ENCODE data around the gene TWSG1.

TWSG1 gene

DNA sequence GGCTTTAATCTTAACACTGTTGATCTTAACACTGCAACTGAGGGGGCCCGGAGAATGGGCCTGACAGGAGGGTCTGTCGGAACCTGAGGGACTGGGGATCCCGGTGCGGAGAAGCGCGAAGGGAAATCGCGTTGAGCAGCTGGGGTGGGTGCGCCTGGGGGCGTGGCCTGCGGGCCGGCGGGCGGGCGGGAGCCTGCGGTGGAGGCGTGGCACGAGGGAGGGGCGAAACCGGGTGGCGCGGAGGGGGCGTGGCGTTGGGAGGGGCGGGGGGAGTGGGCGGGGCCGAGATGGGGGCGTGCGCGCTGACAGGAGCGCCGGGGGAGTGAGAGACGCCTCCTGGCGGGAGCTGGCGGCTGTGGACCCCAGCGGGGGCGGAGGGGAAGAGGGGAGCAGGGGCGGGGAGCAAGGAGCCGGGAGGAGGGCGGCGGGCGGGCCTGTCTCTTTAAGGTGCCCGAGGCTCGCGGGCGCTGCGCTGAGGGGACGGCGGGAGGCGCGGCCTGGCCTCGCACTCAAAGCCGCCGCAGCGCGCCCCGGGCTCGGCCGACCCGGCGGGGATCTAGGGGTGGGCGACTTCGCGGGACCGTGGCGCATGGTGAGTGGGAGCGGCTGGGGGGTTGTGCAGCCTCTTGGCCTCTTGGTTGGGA lies at the start of gene TWSG1:
Gene TWSG1, plus strand, starts transcription at position 445 of the 644 bp plus-strand sequence. CDS start 2,457 bp downstream, outside the sequence.
- peak; percentile 85 to 86 for DNase-seq (ENCODE audit: low read depth in 2 of 2)

DNA sequence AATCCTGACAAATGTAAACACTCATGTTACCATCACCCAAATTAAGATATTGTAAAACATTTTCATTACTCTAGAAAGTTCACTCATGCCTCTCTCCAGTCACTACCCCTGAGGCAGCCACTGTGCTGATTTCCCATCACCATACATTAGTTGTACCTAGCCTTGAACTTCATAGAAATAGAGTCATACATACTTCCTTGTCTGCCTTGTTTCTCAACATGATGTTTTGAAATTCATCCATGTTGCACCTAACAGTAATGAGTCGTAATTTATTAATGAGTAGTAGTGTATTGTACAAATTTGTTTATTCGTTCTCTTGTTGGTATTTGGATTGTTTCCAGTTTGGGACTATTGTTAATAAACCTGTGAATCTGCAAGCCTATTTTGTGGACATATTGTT lies 49.0 kb upstream of the TWSG1 start:
- no peak for DNase-seq (ENCODE audit: low read depth in 2 of 2)

DNA sequence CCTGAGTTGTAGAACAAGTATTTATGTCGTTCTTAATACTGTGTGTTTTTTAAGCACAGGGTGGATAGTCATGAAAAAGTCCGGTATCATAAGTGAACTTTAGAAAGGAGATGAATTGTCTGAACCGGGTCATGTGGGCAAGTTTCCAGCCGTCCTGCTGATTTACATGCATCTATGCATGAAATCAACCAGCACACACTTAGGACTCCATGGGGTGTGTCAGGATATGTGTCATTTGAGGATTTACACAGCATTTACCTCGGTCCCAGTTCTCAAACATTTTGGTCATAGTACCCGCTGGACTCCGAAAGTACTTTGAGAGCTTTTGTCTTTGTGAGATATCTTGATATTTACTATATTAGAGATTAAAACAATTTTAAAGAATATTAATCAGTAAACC lies 47.5 kb upstream of the TWSG1 start:
- no peak for DNase-seq (ENCODE audit: low read depth in 2 of 2)

DNA sequence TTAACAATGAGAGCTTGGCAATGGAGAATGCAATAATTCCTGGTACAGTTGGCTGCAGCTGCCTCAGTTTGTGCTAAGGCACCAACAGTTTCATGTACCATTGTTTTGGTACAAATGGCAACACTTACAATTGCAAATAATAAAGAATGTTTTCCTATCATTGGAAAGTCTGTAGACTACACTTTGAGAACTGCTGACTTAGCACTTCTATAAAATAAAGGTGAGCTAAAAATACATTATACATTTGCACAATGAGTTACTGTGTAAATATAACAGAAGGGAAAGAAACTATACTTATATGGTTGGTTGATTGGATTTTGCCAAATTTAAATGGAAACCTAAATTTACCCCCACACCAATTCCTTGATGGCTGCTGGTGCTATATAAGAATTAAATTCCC lies 44.9 kb upstream of the TWSG1 start:
- DNase-seq (ENCODE audit: low read depth in 2 of 2): no peak

DNA sequence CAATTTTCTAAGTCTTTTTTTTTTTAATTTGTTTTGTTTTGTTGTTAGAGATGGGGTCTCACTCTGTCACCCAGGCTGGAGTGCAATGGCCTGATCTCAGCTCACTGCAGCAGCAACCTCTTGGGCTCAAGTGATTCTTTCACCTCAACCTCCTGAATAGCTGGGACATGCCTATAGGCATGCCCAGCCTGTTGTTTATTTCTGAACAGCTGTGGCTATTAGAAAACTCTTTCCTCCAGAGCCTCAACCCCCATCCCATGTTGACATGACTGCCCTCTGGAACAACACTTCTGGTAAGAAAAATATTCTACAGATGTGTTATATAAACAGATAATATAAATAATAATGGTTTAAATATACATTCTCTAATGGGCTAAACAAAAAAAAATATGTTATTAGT lies 44.4 kb upstream of the TWSG1 start:
- DNase-seq (ENCODE audit: low read depth in 2 of 2): no peak

DNA sequence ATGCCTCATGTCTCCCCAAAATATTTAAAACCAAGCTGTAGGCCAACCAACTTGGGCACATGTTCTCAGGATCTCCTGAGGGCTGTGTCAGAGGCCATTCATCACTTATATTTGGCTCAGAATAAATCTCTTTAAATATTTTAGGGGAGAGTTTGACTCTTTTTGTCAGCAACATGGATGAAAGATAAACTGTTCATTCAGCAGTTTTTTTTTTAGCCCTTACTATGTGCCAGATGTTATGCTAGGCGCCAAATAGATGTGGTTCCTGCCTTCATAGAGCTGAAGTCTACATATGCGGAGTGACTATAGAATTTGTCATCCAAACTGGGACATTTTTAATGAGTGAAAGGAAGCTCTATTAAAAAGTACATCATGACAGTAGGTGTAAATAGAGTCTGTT lies 42.5 kb upstream of the TWSG1 start:
- no peak for DNase-seq (ENCODE audit: low read depth in 2 of 2)

DNA sequence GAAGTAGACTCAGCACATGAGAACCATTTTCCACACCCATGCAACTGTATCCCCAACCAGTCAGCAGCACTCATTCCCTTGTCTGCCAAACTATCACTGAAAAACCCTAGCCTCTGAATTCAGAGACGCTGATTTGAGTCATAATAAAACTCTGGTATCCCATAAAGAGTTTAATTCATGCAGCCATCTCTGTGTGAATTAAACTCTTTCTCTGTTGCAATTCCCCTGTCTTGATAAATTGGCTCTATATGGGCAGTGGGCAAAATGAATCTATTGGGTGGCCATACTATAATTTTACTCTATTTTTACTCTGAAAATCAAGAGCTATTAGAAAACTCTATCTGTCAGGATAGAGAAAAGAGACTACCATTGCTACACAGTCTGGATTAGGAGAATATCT lies 40.6 kb upstream of the TWSG1 start:
- DNase-seq (ENCODE audit: low read depth in 2 of 2): no peak

DNA sequence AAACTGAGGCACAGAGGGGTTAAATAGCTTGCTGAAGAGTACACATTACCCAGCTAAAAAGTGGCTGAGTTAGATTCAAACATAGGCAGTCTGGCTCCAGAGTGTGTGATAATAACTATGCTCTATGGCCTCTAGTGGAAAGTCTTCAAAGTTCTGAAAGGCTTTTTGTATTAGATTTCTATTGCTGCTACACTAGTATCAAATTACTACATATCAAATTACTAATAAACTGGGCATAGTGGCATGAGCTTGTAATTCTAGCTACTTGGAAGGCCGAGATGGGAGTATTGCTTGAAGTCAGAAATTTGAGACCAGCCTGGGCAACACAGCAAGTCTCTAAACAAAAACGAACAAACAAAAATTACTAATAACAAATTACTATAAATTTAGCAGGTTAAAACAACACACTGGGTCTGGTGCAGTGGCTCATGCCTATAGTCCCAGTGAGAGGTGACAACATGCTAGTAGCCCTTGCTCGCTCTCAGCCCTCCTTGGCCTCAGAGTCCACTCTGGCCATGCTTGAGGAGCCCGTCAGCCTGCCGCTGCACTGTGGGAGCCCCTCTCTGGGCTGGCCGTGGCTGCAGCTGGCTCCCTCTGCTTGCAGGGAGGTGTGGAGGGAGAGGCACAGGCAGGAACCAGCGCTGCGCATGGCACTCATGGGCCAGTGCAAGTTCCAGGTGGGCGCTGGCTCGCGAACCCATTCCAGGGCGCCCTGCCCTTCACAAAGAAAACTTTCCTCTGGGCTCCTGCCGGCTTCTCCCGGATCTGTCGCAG lies 38.2 kb upstream of the TWSG1 start:
- DNase-seq (ENCODE audit: low read depth in 2 of 2): no peak

DNA sequence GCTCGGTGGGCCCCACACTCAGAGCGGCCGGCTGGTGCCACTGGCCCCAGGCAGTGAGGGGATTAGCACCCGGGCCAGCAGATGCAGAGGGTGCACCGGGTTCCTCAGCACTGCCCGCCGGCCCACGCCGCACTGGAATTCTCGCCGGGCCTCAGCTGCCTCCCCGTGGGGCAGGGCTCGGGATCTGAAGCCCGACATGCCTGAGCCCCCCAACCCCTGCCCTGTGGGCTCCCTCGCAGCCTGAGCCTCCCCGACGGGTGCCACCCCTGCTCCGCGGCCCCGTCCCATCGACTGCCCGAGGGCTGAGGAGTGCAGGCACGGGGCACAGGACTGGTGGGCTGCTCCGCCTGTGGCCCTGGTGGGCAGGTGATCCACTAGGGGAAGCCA lies 37.6 kb upstream of the TWSG1 start:
- no peak for DNase-seq (ENCODE audit: low read depth in 2 of 2)

DNA sequence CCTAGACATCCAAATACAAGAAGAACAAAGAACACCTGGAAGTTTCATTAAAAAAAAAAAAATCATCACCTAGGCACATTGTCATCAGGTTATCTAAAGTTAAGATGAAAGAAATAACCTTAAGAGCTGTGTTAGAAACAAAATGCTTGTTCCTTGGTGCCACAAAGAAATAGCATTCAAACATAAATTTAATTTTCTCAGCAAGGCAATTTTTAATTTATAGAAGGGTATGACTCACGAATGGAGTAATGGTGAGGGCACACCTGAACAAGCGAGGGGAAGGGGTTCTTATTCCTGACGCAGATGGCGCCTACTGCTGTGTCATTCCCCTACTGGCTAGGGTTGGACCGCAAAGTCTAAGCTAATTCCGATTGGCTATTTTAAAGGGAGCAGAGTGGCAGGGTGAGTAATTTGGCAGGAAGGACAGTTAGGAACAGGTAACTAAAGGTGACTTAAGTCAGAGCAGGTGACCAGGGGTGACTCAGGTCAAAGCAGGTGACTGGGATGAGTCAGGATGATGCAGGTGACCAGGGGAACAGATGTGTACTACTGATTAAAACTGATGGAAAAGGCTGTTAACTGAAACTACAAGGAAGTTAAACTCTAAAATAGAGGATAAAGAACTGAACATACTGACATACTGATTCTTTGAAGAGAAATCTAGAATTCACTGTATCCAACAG lies 30.0 kb upstream of the TWSG1 start:
- no peak for DNase-seq (ENCODE audit: low read depth in 2 of 2)

DNA sequence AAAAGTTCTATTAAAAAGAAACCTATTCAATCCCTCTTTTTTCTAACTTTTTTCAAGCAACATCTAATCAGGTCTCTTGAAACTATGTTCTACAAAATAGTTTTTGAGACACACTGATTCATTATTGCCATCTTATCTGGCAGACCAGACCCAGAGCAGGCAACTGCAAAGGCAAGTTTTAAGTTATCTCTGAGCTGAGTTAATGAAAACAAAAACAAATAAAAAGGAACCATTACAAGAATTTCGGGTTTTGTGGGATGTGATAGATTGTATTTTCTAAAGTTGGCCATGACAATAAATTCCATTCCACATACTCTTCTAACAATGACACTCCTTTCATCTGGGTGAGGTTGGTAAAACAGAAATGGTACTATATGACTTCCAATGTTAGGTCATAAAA lies 15.2 kb upstream of the TWSG1 start:
- DNase-seq (ENCODE audit: low read depth in 2 of 2): no peak

DNA sequence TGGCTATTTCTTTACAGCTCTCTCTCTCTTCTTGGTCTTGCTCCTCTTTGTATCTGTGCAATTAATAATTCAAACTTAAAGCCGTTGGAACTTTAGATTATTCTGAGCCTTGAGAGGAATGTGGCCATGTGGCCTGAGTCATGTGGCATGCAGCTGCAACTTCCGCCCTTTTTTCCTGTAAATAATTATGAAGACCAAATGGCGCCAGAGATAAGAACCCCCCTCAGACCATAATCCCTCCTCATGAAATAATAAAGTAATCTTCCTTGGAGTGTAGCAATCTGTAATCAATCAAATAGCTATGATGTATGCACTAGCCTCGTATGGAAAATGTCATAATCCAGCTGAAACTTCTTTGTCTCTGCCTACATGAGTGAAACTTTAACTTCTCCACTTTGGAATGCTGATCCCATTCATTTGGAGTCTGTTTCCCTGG lies 13.5 kb upstream of the TWSG1 start:
- no peak for DNase-seq (ENCODE audit: low read depth in 2 of 2)

DNA sequence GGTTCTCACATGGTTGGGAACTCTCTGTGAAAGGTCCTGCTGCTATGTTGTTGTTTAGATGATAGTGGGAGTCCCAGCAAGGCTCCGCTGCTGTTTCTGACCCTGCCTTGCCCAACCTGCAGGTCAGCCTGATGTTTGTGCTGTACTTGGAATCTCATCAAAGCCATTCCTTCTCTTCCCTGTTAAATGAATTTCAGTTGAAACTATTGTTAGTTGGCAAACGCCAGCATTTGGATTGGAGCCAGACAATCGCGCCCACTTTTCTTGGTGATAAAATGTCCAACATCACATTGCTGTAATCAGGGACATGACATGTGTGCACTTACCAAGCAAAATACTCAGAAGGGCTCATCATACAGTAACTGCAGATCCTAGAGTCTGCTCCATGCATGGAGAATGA lies 12.8 kb upstream of the TWSG1 start:
- no peak for DNase-seq (ENCODE audit: low read depth in 2 of 2)

DNA sequence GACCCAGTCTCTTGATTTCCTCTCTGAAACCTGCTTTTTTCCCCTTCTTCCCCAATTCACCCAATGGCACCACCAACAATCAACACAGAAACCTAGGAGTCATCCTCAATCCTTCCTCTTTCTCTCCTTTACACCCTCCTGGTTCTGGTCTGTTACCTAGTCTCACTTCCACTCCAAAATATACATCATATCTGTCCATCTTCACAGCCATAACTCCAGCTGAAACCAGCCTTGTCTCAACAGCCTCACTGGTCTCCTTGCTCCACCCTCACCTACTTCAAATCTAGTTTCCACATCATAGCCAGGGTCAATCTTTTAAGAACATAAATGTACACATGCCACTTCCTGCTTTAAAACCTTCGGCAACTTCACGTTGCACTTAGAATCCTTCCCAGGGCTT lies 11.8 kb upstream of the TWSG1 start:
- no peak for DNase-seq (ENCODE audit: low read depth in 2 of 2)

DNA sequence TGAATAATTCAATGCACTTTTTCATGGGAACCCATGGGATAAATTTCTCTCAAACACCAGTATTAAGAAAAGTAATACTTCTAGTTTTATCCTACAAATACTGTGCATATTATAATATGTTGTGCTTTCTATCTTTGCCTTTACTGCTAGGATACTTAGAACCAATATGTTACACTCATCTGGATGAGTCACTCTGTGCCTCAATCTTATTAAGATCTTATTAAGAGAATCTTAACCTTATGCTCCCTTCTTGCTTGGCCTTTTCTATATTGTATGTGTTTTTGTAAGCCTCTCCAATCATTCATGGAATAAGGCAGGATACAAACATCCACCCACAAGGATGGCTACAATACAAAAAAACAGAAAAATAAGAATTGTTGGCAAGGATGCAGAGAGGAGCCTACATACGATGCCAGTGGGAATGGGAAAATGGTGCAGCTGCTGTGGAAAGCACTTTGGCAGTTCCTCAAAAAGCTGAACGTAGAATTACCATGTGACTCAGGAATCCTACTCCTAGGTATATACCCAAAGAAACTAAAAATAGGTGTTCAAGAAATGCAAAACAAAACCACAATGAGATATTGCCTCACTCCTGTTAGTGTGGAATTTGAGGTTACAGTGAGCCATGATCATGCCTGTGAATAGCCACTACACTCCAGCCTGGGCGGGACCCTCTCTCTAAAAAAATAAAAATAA lies 10.7 kb upstream of the TWSG1 start:
- DNase-seq (ENCODE audit: low read depth in 2 of 2): no peak

DNA sequence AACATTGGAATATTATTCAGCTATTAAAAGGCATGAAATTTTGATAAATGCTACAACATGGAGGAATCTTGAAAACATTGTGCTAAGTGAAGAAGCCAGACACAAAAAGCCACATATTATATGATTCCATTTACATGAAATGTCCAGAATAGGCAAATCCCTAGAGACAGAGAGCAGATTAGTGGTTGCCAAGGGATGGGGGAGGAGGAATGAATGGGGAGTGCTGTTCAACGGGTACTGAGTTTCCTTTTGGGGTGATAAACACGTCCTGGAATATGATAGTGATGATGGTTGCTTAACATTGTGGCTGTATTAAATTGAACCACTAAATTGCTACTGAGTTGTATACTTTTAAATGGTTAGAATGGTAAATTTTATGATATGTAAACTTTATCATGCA lies 8.9 kb upstream of the TWSG1 start:
- DNase-seq (ENCODE audit: low read depth in 2 of 2): no peak

DNA sequence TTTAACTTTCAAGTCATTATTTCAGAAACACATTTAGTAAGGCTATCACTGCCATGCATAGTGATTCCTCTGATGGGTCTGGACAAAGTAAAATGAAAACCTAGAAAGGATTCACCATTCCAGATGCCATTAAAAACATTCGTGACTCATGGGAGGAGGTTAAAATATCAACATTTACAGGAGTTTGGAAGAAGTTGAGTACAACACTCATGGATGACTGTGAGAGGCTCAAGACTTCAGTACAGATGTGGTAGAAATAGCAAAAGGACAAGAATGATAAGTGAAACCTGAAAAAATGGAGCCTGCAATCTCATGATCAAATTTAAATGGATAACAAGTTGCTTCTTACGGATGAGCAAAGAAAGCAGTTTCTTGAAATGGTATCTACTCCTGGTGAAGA lies 5.8 kb upstream of the TWSG1 start:
- DNase-seq (ENCODE audit: low read depth in 2 of 2): no peak

DNA sequence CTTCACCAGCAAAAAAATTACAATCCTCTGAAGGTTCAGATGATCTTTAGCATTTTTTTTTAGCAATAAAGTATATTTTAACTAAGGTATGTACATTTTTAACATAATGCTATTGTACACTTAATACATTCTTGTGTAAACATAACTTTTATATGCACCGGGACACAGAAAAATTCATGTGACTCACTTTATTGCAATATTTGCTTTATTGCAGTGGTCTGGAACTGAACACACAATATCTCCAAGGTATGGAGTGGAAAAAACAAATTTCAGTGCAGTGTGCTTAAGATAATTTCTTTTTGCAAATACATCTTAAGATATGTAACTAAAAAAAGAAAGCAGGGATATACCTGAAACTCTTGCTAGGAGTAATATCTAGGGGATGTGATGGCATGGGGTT lies 5.1 kb upstream of the TWSG1 start:
- DNase-seq (ENCODE audit: low read depth in 2 of 2): no peak

DNA sequence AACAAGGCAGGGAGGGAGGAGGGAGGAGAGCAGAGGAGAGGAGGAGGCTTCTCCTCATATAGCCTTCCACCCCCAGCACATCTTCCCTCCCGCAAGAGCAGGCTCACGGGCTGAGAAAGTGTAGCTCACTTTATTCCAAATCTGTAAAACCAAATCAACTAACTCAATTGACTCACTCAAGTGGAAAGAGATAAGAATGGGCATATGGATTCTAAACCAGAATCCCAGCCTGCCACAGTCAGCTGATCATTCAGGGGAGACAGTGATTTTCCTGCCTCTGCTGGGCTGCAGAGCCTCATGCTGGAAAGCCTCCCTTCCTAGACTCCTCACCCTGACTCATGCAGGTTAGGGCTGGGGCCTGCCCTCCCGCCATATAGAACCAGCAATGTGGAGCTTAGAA lies 4.2 kb upstream of the TWSG1 start:
- no peak for DNase-seq (ENCODE audit: low read depth in 2 of 2)

DNA sequence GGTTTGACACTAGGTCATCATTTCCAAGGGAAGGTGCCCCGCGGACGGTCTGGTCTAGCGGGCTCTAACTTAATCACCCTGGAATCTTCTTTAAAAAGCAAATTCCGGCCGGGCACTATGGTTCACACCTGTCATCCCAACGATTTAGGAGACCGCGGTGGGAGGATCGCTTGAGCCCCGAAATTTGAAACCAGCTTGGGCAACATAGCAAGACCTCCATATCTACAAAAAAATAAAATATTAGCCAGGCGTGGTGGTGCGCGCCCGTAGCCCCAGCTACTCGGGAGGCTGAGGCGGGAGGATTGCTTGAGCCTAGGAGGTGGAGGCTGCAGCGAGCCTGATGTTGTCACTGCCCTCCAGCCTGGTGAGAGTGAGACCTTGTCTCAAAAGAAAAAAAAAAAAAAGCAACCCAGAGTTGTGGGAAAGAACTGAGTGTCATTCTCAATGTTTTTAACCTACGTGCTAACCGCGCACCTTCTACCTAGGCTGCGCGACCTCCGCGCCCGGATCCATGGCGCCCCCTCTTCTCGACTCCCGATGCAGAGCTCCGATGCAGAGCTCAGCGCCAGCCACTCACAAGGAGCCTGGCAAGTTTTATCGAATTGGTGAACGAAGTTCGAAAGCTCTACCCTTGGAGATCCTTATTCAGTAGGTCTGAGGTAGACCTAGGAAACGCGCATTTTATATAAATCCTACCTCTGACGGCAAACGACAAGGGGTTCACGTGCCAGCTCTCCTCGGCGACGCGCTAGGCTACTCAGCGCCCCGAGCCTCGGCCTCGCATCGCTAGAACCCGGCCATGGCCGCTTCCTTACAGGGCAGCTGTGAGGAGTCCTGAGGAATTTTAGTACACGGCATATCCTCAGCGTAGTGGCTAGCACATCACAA lies 888 bp upstream of the TWSG1 start:
- DNase-seq (ENCODE audit: low read depth in 2 of 2): no peak

DNA sequence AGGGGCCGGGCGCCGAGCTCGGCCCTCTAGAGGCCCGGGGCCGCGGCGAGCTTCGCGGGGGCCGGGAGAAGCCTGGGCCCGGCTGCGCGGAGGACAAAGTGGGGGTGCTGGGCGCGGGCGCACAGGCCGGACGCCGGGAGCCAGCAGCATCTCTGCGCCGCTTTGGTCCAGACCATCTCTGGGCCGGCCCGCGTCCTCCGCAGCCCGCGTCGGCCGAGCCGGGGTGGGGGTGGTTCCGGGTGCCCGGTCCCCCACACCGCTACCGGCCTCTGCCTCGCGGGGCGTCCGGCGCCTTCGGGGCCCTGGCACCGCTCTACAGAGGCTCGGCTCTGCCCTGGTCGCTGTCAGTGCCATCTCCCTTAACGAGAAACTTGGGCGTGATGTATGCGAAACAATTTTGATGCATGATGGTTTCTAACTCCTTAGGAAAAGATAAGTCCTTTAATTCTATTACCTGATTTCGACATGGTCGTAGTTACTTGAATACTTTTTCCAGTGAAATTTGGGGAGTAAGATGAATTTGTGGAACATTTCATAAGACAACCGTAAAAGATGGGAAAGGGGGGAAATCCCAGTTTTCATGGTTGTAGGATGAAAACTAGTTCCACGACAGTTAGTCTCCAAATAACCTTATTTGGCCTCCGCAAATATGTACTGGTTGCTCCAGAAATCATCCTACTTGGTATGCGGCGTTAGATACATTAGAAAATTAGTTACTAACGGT lies 562 bp downstream of the TWSG1 start:
- peak in 1 of 2 donors; percentile 3 for DNase-seq (ENCODE audit: low read depth in 2 of 2)
